Measurements from ENCODE around the gene ATR.

DNA sequence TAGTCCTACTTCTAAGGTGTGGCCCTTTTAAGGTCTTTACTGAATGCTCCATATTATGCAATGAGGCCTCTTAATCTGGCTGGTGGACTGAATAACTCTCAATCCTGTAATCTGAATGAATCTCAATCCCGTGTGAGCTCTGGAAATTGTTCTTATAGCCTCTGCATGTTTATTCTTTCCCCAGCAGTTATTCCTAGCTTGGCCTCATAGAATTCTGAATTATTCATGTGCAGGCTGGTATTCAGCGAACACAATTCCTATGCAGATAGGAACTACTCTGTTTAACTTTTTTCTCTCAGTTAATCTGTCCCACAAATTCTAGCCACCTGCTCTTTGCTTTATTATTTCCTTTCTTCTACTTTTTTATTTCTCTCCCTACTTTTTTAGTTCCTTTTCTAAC lies 86.3 kb downstream of the ATR start:
- no peak for TF ChIP-seq POLR2AphosphoS5 (IDR thresholded peaks at IDR 0.05; ENCODE audit: borderline replicate concordance, low read depth, low read length)
- no peak for TF ChIP-seq EZH2 (IDR thresholded peaks at IDR 0.05)

Measured in SK-N-MC (cell line).